Neural cell (in vitro differentiated cells): ENCODE results near the gene ZNF639. TPM values are rescaled to one million over a fixed set of nuclear protein-coding genes. Genes with fewer than 3 reads are reported as not detected.

Source experiments
- H2AFZ ChIP-seq: fragments of 200-600, 300-800 bp; sonication (generic), shearing (Covaris generic); 2 replicates; pipeline ENCODE4 v1.6.0; 2014; ENCODE audit warnings: low read depth, mild to moderate bottlenecking, antibody characterized with exemption, low read length, moderate library complexity
- H3F3A ChIP-seq: fragments of 200-600 bp; shearing (Covaris generic); 2 replicates; pipeline ENCODE4 v1.6.1; 2016; ENCODE audit warnings: mild to moderate bottlenecking, moderate library complexity, mixed read lengths, antibody characterized with exemption, low read length; ENCODE audit not compliant: insufficient read depth, poor library complexity, severe bottlenecking
- H3K27ac ChIP-seq: fragments of 200-600, 300-800 bp; sonication (generic), shearing (Covaris generic); 2 replicates; pipeline ENCODE4 v1.5.1; 2014; ENCODE audit warnings: mild to moderate bottlenecking, low read length, moderate library complexity
- H3K27me3 ChIP-seq: fragments of 300-800, 200-600 bp; sonication (generic), shearing (Covaris generic); 2 replicates; pipeline ENCODE4 v1.6.0; 2014; ENCODE audit warnings: mild to moderate bottlenecking, low read depth, low read length, moderate library complexity; ENCODE audit not compliant: insufficient read depth
- H3K36me3 ChIP-seq: fragments of 300-800, 200-600 bp; sonication (generic), shearing (Covaris generic); 2 replicates; pipeline ENCODE4 v1.5.1; 2014; ENCODE audit warnings: mild to moderate bottlenecking, antibody characterized with exemption, low read length, moderate library complexity; ENCODE audit not compliant: insufficient read depth
- H3K4me2 ChIP-seq: fragments of 300-800, 200-600 bp; sonication (generic), shearing (Covaris generic); 2 replicates; pipeline ENCODE4 v1.6.0; 2014; ENCODE audit warnings: mild to moderate bottlenecking, low read length
- H3K4me3 ChIP-seq: fragments of 300-800, 200-600 bp; sonication (generic), shearing (Covaris generic); 2 replicates; pipeline ENCODE4 v1.5.1; 2014; ENCODE audit warnings: mild to moderate bottlenecking, low read length, moderate library complexity
- H3K79me2 ChIP-seq: fragments of 200-600 bp; shearing (Covaris generic); replicated peaks from 2 replicates; pipeline ENCODE4 v1.6.0; 2014; ENCODE audit warnings: mild to moderate bottlenecking, low read length, moderate library complexity; ENCODE audit not compliant: insufficient read depth
- H3K9ac ChIP-seq: fragments of 300-800, 200-600 bp; sonication (generic), shearing (Covaris generic); 2 replicates; pipeline ENCODE4 v1.6.1; 2016; ENCODE audit warnings: mild to moderate bottlenecking, low read length, mixed read lengths
- H3K9me2 ChIP-seq: fragments of 200-600 bp; shearing (Covaris generic); 2 replicates; pipeline ENCODE4 v1.6.1; 2016; ENCODE audit warnings: mild to moderate bottlenecking, low read length, mixed read lengths; ENCODE audit not compliant: insufficient read depth
- H3K9me3 ChIP-seq: fragments of 200-600, 300-800 bp; sonication (generic), shearing (Covaris generic); 2 replicates; pipeline ENCODE4 v1.6.1; 2016; ENCODE audit warnings: mild to moderate bottlenecking, mixed run types, low read length, moderate library complexity, mixed read lengths
- H4K20me1 ChIP-seq: fragments of 200-600 bp; shearing (Covaris generic); 2 replicates; pipeline ENCODE4 v1.6.1; 2016; ENCODE audit warnings: mild to moderate bottlenecking, mixed run types; ENCODE audit not compliant: insufficient read depth
- CTCF ChIP-seq: fragments of 450-650 bp; IDR thresholded peaks from 2 replicates; pipeline ENCODE4 v1.5.1; 2014; ENCODE audit warnings: antibody characterized with exemption, mild to moderate bottlenecking, moderate library complexity; ENCODE audit not compliant: poor library complexity, severe bottlenecking
- EP300 ChIP-seq: fragments of 450-650 bp; conservative IDR thresholded peaks from 2 replicates; pipeline ENCODE4 v1.6.1; 2014; ENCODE audit warnings: antibody characterized with exemption, mild to moderate bottlenecking, moderate library complexity; ENCODE audit not compliant: poor library complexity, severe bottlenecking
- EZH2 ChIP-seq: fragments of 200-600, 300-800 bp; shearing (Covaris generic), sonication (generic); IDR thresholded peaks from 2 replicates; pipeline ENCODE4 v1.6.1; 2014; ENCODE audit warnings: antibody characterized with exemption, low read length, borderline replicate concordance, mild to moderate bottlenecking; ENCODE audit not compliant: insufficient read depth, poor library complexity, severe bottlenecking
- MXI1 ChIP-seq: fragments of 450-650 bp; conservative IDR thresholded peaks from 2 replicates; pipeline ENCODE4 v1.6.1; 2014; ENCODE audit warnings: antibody characterized with exemption, mild to moderate bottlenecking; ENCODE audit not compliant: poor library complexity, severe bottlenecking
- POLR2AphosphoS5 ChIP-seq: IDR thresholded peaks from 2 replicates; pipeline ENCODE4 v1.6.1; 2012
- RAD21 ChIP-seq: fragments of 450-650 bp; conservative IDR thresholded peaks from 2 replicates; pipeline ENCODE4 v1.6.1; 2014; ENCODE audit warnings: antibody characterized with exemption, mild to moderate bottlenecking, moderate library complexity
- SMC3 ChIP-seq: fragments of 450-650 bp; conservative IDR thresholded peaks from 2 replicates; pipeline ENCODE4 v1.6.1; 2014; ENCODE audit warnings: antibody characterized with exemption, mild to moderate bottlenecking, moderate library complexity; ENCODE audit not compliant: poor library complexity
- TAF1 ChIP-seq: IDR thresholded peaks from 2 replicates; pipeline ENCODE4 v1.6.1; 2012; ENCODE audit warnings: low read depth
- polyA plus RNA-seq: library from polyadenylated mRNA; depleted of rRNA; stranded (reverse); fragments of >200 nt; gene quantifications from 2 replicates; pipeline ENCODE4 v1.2.3, GENCODE V29; 2014
- TF ChIP-seq, protein P1 (sequence below): IDR thresholded peaks from 2 replicates; pipeline ENCODE4 v1.6.1; 2012; ENCODE audit warnings: borderline replicate concordance

Gene ZNF639
- polyA plus RNA-seq, 1 donor from 2014 or later, result 100 TPM

- Histone ChIP-seq H3K79me2 (no peaks in the 10 kb centered on the region), H3K36me3 (no peaks in the 10 kb centered on the region), H3K4me3 (no peak overlapping the region), H4K20me1 (no peaks in the 10 kb centered on the region), H3K9me2 (no peaks in the 10 kb centered on the region), H3K27ac (no peak overlapping the region), H3K9ac (no peak overlapping the region), H3F3A (no peaks in the 10 kb centered on the region), H3K4me2 (no peak overlapping the region), H3K9me3 (no peaks in the 10 kb centered on the region), H2AFZ (no peak overlapping the region), H3K27me3 (no peaks in the 10 kb centered on the region)
- no peak for TF ChIP-seq MXI1
Observed at GRCh38 chr3:179281825-179282224, 41.0 kb upstream of the ZNF639 start.

DNA sequence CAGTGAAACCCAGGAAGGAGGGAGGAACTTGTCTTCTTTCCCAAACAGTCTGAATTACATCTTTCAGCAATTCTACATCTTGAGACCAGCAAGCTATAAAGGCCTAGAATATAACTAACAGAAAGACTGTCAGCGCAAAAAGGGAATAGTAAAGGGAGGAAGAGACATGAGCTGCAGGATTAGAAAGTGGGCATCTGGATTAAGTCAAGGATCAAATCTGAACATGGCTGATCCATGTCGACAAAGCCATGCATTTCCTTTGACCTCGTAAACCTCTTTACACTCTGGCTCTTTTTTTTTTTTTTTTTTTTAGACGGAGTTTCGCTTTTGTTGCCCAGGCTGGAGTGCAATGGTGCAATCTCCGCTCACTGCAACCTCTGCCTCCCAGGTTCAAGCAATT is 36.5 kb upstream of the ZNF639 start:
- Histone ChIP-seq H3K9me3 (no peaks in the 10 kb centered on the region), H3K36me3 (no peaks in the 10 kb centered on the region), H2AFZ (no peak overlapping the region), H3K9me2 (no peaks in the 10 kb centered on the region), H3K27ac (no peak overlapping the region), H3K79me2 (no peaks in the 10 kb centered on the region), H4K20me1 (no peaks in the 10 kb centered on the region), H3F3A (no peaks in the 10 kb centered on the region), H3K4me2 (no peak overlapping the region), H3K9ac (no peak overlapping the region), H3K4me3 (no peak overlapping the region), H3K27me3 (no peaks in the 10 kb centered on the region)
- TF ChIP-seq TAF1, result no peak
- TF ChIP-seq SMC3, result no peak
- no peak for TF ChIP-seq RAD21
- TF ChIP-seq MXI1, result no peak
- TF ChIP-seq EP300, result no peak
- TF ChIP-seq CTCF, result no peak

GRCh38 chr3:179288845-179289244 is 34.0 kb upstream of the ZNF639 start:
- Histone ChIP-seq H3K9me3 (no peaks in the 10 kb centered on the region), H3K9ac (no peak overlapping the region), H2AFZ (no peak overlapping the region), H3K79me2 (no peaks in the 10 kb centered on the region), H3K36me3 (no peaks in the 10 kb centered on the region), H4K20me1 (no peaks in the 10 kb centered on the region), H3K27ac (no peak overlapping the region), H3K9me2 (no peaks in the 10 kb centered on the region), H3K27me3 (no peaks in the 10 kb centered on the region), H3F3A (no peaks in the 10 kb centered on the region), H3K4me3 (no peak overlapping the region), H3K4me2 (no peak overlapping the region)
- TF ChIP-seq, protein P1, sequence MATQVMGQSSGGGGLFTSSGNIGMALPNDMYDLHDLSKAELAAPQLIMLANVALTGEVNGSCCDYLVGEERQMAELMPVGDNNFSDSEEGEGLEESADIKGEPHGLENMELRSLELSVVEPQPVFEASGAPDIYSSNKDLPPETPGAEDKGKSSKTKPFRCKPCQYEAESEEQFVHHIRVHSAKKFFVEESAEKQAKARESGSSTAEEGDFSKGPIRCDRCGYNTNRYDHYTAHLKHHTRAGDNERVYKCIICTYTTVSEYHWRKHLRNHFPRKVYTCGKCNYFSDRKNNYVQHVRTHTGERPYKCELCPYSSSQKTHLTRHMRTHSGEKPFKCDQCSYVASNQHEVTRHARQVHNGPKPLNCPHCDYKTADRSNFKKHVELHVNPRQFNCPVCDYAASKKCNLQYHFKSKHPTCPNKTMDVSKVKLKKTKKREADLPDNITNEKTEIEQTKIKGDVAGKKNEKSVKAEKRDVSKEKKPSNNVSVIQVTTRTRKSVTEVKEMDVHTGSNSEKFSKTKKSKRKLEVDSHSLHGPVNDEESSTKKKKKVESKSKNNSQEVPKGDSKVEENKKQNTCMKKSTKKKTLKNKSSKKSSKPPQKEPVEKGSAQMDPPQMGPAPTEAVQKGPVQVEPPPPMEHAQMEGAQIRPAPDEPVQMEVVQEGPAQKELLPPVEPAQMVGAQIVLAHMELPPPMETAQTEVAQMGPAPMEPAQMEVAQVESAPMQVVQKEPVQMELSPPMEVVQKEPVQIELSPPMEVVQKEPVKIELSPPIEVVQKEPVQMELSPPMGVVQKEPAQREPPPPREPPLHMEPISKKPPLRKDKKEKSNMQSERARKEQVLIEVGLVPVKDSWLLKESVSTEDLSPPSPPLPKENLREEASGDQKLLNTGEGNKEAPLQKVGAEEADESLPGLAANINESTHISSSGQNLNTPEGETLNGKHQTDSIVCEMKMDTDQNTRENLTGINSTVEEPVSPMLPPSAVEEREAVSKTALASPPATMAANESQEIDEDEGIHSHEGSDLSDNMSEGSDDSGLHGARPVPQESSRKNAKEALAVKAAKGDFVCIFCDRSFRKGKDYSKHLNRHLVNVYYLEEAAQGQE, result no peak
- TF ChIP-seq RAD21 (no peak), EP300 (no peak), EZH2 (no peak), POLR2AphosphoS5 (no peak), CTCF (no peak), MXI1 (no peak), SMC3 (no peak), TAF1 (no peak)
